Measurements from ENCODE around the gene GPD1. TPM values are rescaled to one million over a fixed set of nuclear protein-coding genes. Genes with fewer than 3 reads are reported as not detected.

Gene GPD1
- total RNA-seq, 2 experiments from 2014 or later = 0.41 to 0.47 TPM

DNA sequence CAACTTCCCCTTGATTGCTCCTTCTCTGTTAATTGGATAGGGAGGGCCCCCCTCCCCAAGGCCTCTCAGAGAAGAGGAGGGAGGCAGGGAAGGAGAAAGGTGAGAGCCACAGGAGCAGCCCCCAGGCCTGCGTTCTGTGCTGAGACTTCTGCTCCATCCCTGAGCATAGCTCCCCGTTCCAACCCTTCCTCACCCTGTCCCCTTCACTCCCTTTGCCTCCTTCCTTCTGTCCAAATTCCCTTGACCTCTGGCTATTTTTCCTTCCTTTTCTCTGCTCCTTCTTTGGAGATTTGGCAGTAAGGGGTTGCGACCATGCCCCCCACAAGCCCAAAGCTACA lies 47.2 kb upstream of the GPD1 start:
- DNase-seq (no peak), ATAC-seq (ENCODE audit: poor library complexity) (no peak)
- Histone ChIP-seq H3K4me1 (ENCODE audit: insufficient read depth, low read length) (peaks cover 40% of the 10 kb centered on the region), H3K27ac (ENCODE audit: low read depth in 1 of 2, low read length in 2 of 2) (no peak overlapping the region), H3K36me3 (ENCODE audit: insufficient read depth, low read length) (no peaks in the 10 kb centered on the region), H3K27me3 (ENCODE audit: control insufficient read depth in 1 of 2, insufficient read depth in 2 of 2, low read length in 2 of 2) (peaks cover 38 to 43% of the 10 kb centered on the region in 2 experiments), H3K9me3 (ENCODE audit: control insufficient read depth in 1 of 2, insufficient read depth in 1 of 2, low read length in 2 of 2) (no peaks in the 10 kb centered on the region), H3K4me3 (ENCODE audit: low read length) (peak overlapping the region; percentile 52)
- TF ChIP-seq, protein P1, sequence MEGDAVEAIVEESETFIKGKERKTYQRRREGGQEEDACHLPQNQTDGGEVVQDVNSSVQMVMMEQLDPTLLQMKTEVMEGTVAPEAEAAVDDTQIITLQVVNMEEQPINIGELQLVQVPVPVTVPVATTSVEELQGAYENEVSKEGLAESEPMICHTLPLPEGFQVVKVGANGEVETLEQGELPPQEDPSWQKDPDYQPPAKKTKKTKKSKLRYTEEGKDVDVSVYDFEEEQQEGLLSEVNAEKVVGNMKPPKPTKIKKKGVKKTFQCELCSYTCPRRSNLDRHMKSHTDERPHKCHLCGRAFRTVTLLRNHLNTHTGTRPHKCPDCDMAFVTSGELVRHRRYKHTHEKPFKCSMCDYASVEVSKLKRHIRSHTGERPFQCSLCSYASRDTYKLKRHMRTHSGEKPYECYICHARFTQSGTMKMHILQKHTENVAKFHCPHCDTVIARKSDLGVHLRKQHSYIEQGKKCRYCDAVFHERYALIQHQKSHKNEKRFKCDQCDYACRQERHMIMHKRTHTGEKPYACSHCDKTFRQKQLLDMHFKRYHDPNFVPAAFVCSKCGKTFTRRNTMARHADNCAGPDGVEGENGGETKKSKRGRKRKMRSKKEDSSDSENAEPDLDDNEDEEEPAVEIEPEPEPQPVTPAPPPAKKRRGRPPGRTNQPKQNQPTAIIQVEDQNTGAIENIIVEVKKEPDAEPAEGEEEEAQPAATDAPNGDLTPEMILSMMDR (IDR thresholded peaks at IDR 0.05) = no peak
- Mint-ChIP-seq H3K4me3 (peak overlapping the region; percentile 93), H3K27ac (peak overlapping the region; percentile 38), H3K9me3 (no peaks in the 10 kb centered on the region), H3K27me3 (peaks cover 68% of the 10 kb centered on the region), H3K36me3 (ENCODE audit: low read depth) (no peaks in the 10 kb centered on the region), H3K4me1 (ENCODE audit: low read depth) (peaks cover 40% of the 10 kb centered on the region)
- ChIA-PET CTCF (interaction anchor here (0.6 to 4.4 kb wide), 12 partner anchors 10 to 125 kb away, joined by 3 to 36 read pairs (median 4); partner anchors contain the start of gene SMARCD1), POLR2A (interaction anchor here (0.5 to 1.6 kb wide), 5 partner anchors 13 to 315 kb away, joined by 3 to 7 read pairs (median 4); partner anchors contain the start of genes RACGAP1 and TMBIM6)
- intact Hi-C loops (cut with DNase I, micrococcal nuclease) = loop anchor here (1.0 to 5.0 kb wide), 3 partner anchors 89 to 189 kb away; no protein-coding TSS in a partner anchor

DNA sequence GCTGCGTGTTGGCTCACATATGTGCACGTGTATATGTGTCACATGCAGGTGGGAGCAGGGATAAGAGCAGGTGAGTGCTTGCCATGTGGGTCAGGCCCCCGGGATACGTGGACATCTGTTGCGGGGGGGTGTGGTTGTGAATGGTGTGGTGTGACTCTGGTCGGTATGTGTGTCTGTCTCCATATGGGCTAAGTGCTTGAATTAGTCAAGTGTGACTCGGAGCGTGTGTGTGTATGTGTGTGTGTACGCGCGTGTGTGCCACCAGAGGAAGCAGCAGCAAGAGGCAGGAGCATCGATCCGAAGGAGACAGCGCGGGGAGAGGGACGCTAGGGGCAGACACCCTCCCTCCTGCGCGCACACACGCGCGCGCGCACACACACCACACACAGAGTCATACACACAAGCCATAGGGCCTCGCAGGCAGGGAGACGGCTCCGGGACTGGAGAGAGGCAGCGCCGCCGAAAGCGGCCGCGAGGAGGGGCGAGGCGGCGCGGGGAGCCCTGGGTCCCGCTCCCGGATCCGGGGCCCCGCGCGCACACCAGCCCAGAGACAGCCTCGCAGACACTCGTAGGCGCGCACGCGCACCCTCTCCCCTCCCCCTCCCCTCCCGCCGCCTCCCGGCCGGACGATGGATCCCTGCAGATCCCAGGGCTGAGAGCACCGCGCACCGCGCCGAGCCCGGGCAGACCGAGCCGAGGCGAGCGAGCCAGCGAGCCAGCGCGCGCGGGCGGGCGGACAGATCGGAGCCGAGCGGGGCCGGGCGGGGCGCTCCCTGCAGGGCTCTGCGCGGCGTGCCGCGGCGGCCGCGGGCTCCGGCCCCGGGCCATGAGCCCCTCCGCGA lies 46.6 kb upstream of the GPD1 start, which contains the start of gene ASIC1:
TSS of gene ASIC1 (plus strand) at position 597 of the 842 bp plus-strand sequence. CDS start 1,171 bp downstream, outside the sequence.
- H3K9me3 ChIP-seq (ENCODE audit: control insufficient read depth in 1 of 2, insufficient read depth in 1 of 2, low read length in 2 of 2) = no peaks in the 10 kb centered on the region
- H3K36me3 ChIP-seq (ENCODE audit: insufficient read depth, low read length) = no peaks in the 10 kb centered on the region
- no peak within 1 kb of the TSS for H3K27ac ChIP-seq (ENCODE audit: low read depth in 1 of 2, low read length in 2 of 2)
- Mint-ChIP-seq H3K9me3 (no peaks in the 10 kb centered on the region), H3K27me3 (peaks cover 62% of the 10 kb centered on the region), H3K27ac (peak within 1 kb of the TSS; percentile 38), H3K4me3 (peak within 1 kb of the TSS; percentile 93), H3K4me1 (ENCODE audit: low read depth) (peaks cover 40% of the 10 kb centered on the region), H3K36me3 (ENCODE audit: low read depth) (no peaks in the 10 kb centered on the region)
- H3K27me3 ChIP-seq (ENCODE audit: control insufficient read depth in 1 of 2, insufficient read depth in 2 of 2, low read length in 2 of 2) = peaks cover 37 to 38% of the 10 kb centered on the region in 2 experiments
- intact Hi-C loops (cut with DNase I, micrococcal nuclease) = loop anchor here (1.0 to 5.0 kb wide), 3 partner anchors 90 to 190 kb away; no protein-coding TSS in a partner anchor
- ChIA-PET POLR2A (no interaction called here), CTCF (interaction anchor here (0.6 to 4.4 kb wide), 5 partner anchors 13 to 90 kb away, joined by 3 to 36 read pairs (median 7); partner anchors contain the start of gene SMARCD1)
- DNase-seq (peak in 13 of 14 experiments; percentile 15 to 70 (median 38)), ATAC-seq (ENCODE audit: poor library complexity) (peak; percentile 58)
- H3K4me3 ChIP-seq (ENCODE audit: low read length) = peak within 1 kb of the TSS; percentile 52
- H3K4me1 ChIP-seq (ENCODE audit: insufficient read depth, low read length) = peaks cover 40% of the 10 kb centered on the region
- TF ChIP-seq, protein P1 (IDR thresholded peaks at IDR 0.05) = no peak

DNA sequence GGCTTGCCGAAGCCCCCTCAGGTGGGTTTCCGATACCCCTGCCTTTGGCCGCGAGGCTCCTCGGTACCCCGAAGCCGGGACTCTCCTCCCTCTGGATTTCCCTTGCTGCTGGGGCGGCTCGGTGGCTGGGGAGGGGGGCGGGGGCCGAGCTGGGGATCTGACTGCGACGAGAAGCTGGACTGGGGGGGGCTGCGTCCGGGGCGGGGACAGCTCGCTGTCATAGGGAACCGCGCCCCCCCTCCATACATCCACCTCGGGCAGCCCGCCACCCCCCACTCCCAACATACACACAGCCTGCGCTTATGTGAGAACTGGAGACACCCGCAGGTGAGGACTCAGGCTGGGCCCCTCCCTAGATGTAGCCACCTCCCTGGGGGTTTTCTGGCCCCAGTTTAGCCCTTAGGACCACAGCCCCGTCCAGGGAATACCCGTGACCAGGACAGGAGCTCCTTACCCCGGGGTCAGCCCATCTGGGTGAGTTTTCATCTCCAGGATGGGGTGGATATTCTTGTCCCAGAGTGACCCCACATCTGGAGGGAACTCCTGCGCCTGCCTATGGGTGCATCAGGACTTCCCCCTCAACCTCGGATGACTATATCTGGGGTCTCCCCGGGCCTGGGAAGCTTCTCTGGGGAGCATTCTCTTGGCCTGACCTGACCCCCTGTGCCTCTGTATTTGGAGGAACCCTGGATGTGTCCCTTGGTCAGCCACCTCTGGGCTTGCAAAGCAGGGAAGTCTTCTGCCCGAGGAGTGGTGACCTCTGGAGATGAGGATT lies 45.7 kb upstream of the GPD1 start:
- intact Hi-C loops (cut with DNase I, micrococcal nuclease) = loop anchor here in 1 of 2 experiments (5.0 kb wide), 1 partner anchor 191 kb away; no protein-coding TSS in a partner anchor
- Histone ChIP-seq H3K4me1 (ENCODE audit: insufficient read depth, low read length) (peaks cover 40% of the 10 kb centered on the region), H3K4me3 (ENCODE audit: low read length) (peak overlapping the region; percentile 22), H3K36me3 (ENCODE audit: insufficient read depth, low read length) (no peaks in the 10 kb centered on the region), H3K27me3 (ENCODE audit: control insufficient read depth in 1 of 2, insufficient read depth in 2 of 2, low read length in 2 of 2) (peaks cover 30 to 35% of the 10 kb centered on the region in 2 experiments), H3K9me3 (ENCODE audit: control insufficient read depth in 1 of 2, insufficient read depth in 1 of 2, low read length in 2 of 2) (no peaks in the 10 kb centered on the region), H3K27ac (ENCODE audit: low read depth in 1 of 2, low read length in 2 of 2) (no peak overlapping the region)
- DNase-seq (peak in 2 of 14 experiments; percentile 23 to 25), ATAC-seq (ENCODE audit: poor library complexity) (no peak)
- no peaks in the 10 kb centered on the region for H3K9me3 Mint-ChIP-seq
- TF ChIP-seq, protein P1 (IDR thresholded peaks at IDR 0.05) = no peak
- H3K27me3 Mint-ChIP-seq = peaks cover 53% of the 10 kb centered on the region
- CTCF ChIA-PET = interaction anchor here (1.8 to 3.2 kb wide), 3 partner anchors 12 to 91 kb away, joined by 6 to 19 read pairs (median 11); no protein-coding TSS in a partner anchor
- no peaks in the 10 kb centered on the region for H3K36me3 Mint-ChIP-seq (ENCODE audit: low read depth)
- peaks cover 40% of the 10 kb centered on the region for H3K4me1 Mint-ChIP-seq (ENCODE audit: low read depth)
- POLR2A ChIA-PET = interaction anchor here (0.8 to 0.9 kb wide), 2 partner anchors 32 to 91 kb away, joined by 3 read pairs; no protein-coding TSS in a partner anchor
- H3K27ac Mint-ChIP-seq = peak overlapping the region; percentile 2
- peak overlapping the region; percentile 80 for H3K4me3 Mint-ChIP-seq

Data from CD4-positive, alpha-beta T cell (primary cell).